Lower lobe of right lung (tissue), 2 donors: ENCODE results near the gene USF2. TPM values are rescaled to one million over a fixed set of nuclear protein-coding genes. Genes with fewer than 3 reads are reported as not detected.
"Not testable (repeated sequence)": the region's sequence is repeated elsewhere in the genome, so short reads cannot be mapped to it uniquely, and the experiment has no call there.

Source experiments
- ATAC-seq, 2 donors: fragments of 200-7000 bp; cut with Tn5 transposase; one replicate each; pipeline ENCODE4 v1.9.1; 2020 to 2022; ENCODE audit warnings: mild to moderate bottlenecking in 2 of 2, moderate library complexity in 2 of 2
- DNase-seq: peaks from one replicate; pipeline ENCODE4 v3.0.0-alpha.2; 2020
- H3K27ac ChIP-seq: fragments of 200-600 bp; one replicate; pipeline ENCODE4 v1.8.0; 2022
- H3K27me3 ChIP-seq: fragments of 200-600 bp; one replicate; pipeline ENCODE4 v1.8.0; 2022; ENCODE audit warnings: low read depth
- H3K36me3 ChIP-seq: fragments of 200-600 bp; one replicate; pipeline ENCODE4 v1.8.0; 2022; ENCODE audit warnings: mild to moderate bottlenecking
- H3K4me1 ChIP-seq: fragments of 200-600 bp; one replicate; pipeline ENCODE4 v1.8.0; 2022
- H3K4me3 ChIP-seq: fragments of 200-600 bp; one replicate; pipeline ENCODE4 v1.8.0; 2022; ENCODE audit warnings: mild to moderate bottlenecking
- H3K9me3 ChIP-seq: fragments of 200-600 bp; one replicate; pipeline ENCODE4 v1.8.0; 2022
- CTCF ChIP-seq: fragments of 200-600 bp; IDR thresholded peaks from one replicate; pipeline ENCODE4 v1.8.0; 2022; ENCODE audit warnings: antibody characterized with exemption, mild to moderate bottlenecking
- intact Hi-C: fragments of 100-400 bp; cut with DNase I; formaldehyde crosslinking; loops from one replicate; pipeline ENCODE4 v1.11.0; 2022
- long read RNA-seq: library from polyadenylated mRNA; unstranded; transcript quantifications from one replicate; pipeline ENCODE4 v2.0.0, GENCODE V29; 2021
- total RNA-seq: library from RNA; stranded (reverse); fragmentation: NEBNext Ultra II Directional; extraction: Animal tissue kit (Norgen Biotek cat#: 25700); gene quantifications from one replicate; pipeline ENCODE4 v1.2.1, GENCODE V29; 2021
- donor health status: DM: no; HTN: yes; CAD: no; lungs with severe emphysema.

The USF2 gene
- 171 TPM for total RNA-seq
- long read RNA-seq, transcript USF2-201 (10 exons, 1,634 nt), result major isoform, 11 of 90 reads
- long read RNA-seq, transcript USF2-206 (2 exons, 2,742 nt), result minor isoform, 5 of 90 reads
- long read RNA-seq, partial matches to known transcripts, result 53 of 90 reads
- long read RNA-seq, other reads (novel, unspliced or antisense), result 13 of 90 reads

- no peaks in the 10 kb centered on the region for H3K9me3 ChIP-seq
- peaks cover 52% of the 10 kb centered on the region for H3K4me1 ChIP-seq
- ATAC-seq, result no peak
- peak within 1 kb of the TSS; percentile 93 for H3K27ac ChIP-seq
- H3K27me3 ChIP-seq, result no peaks in the 10 kb centered on the region
- H3K36me3 ChIP-seq, result peaks cover 55% of the 10 kb centered on the region
- H3K4me3 ChIP-seq, result peak within 1 kb of the TSS; percentile 90
- intact Hi-C loops, result no loop called here
- peak; percentile 86 for DNase-seq
- no peak for TF ChIP-seq CTCF
These were observed at the start of gene USF2 for GRCh38 chr19:35268536-35269437. TSS of gene USF2 (plus strand) at chr19:35268962. CDS start at chr19:35269102, 140 bp downstream.

- intact Hi-C loops, result no loop called here
- no peak for ATAC-seq
These were observed 49.8 kb upstream of the USF2 start for GRCh38 chr19:35219008-35219407.

GRCh38 chr19:35220315-35220921 lies 48.3 kb upstream of the USF2 start:
- Histone ChIP-seq H3K9me3 (no peaks in the 10 kb centered on the region), H3K27me3 (no peaks in the 10 kb centered on the region), H3K27ac (peak overlapping the region; percentile 36), H3K4me3 (no peak overlapping the region), H3K36me3 (no peaks in the 10 kb centered on the region), H3K4me1 (peaks cover 31% of the 10 kb centered on the region)
- DNase-seq, result no peak
- no peak for TF ChIP-seq CTCF
- peak; percentile 26 to 38 for ATAC-seq
- intact Hi-C loops, result no loop called here

More at GRCh38 chr19:35219008-35219407, 49.8 kb upstream of the USF2 start:
- Histone ChIP-seq H3K9me3 (no peaks in the 10 kb centered on the region), H3K4me1 (peaks cover 33% of the 10 kb centered on the region), H3K27ac (no peak overlapping the region), H3K36me3 (no peaks in the 10 kb centered on the region), H3K4me3 (no peak overlapping the region), H3K27me3 (no peaks in the 10 kb centered on the region)
- DNase-seq, result no peak
- no peak for TF ChIP-seq CTCF

GRCh38 chr19:35220973-35221590 lies 47.7 kb upstream of the USF2 start:
- ATAC-seq, intact Hi-C loops, DNase-seq, H3K36me3 ChIP-seq, H3K9me3 ChIP-seq, H3K4me3 ChIP-seq, H3K27me3 ChIP-seq: not testable (repeated sequence)
- peaks cover 34% of the 10 kb centered on the region for H3K4me1 ChIP-seq
- peak overlapping the region; percentile 36 for H3K27ac ChIP-seq

GRCh38 chr19:35222373-35223015 lies 46.3 kb upstream of the USF2 start:
- DNase-seq (no peak), ATAC-seq (no peak)
- H3K4me3 ChIP-seq, result no peak overlapping the region
- H3K9me3 ChIP-seq, result no peaks in the 10 kb centered on the region
- no peak for TF ChIP-seq CTCF
- intact Hi-C loops, result no loop called here
- no peaks in the 10 kb centered on the region for H3K27me3 ChIP-seq
- no peaks in the 10 kb centered on the region for H3K36me3 ChIP-seq
- H3K4me1 ChIP-seq, result peaks cover 25% of the 10 kb centered on the region
- no peak overlapping the region for H3K27ac ChIP-seq
